ENCODE measurements around the gene SFI1. TPM values are rescaled to one million over a fixed set of nuclear protein-coding genes. Genes with fewer than 3 reads are reported as not detected.
"Not testable (repeated sequence)": the region's sequence is repeated elsewhere in the genome, so short reads cannot be mapped to it uniquely, and the experiment has no call there.

SFI1 gene
- total RNA-seq, 1 donor from 2014 or later = 7.6 TPM

GRCh38 chr22:31629741-31630184 lies 133.4 kb downstream of the SFI1 start:
- ATAC-seq (no peak), DNase-seq (ENCODE audit: low spot score) (no peak)

- peak; percentile 54 for ATAC-seq
Measured at GRCh38 chr22:31630331-31631329, 134.3 kb downstream of the SFI1 start.

GRCh38 chr22:31631436-31631835 lies 135.1 kb downstream of the SFI1 start:
- DNase-seq (ENCODE audit: low spot score) (no peak), ATAC-seq (no peak)

More at GRCh38 chr22:31630331-31631329, 134.3 kb downstream of the SFI1 start:
- peak; percentile 66 for DNase-seq (ENCODE audit: low spot score)

GRCh38 chr22:31635638-31636306 lies 139.4 kb downstream of the SFI1 start:
- DNase-seq (ENCODE audit: low spot score) (peak; percentile 76), ATAC-seq (peak; percentile 79)

- DNase-seq (ENCODE audit: low spot score) (no peak), ATAC-seq (no peak)
Measured at GRCh38 chr22:31637447-31637890, 141.1 kb downstream of the SFI1 start.

GRCh38 chr22:31637891-31638618 lies 141.7 kb downstream of the SFI1 start:
- no peak for DNase-seq (ENCODE audit: low spot score)
- ATAC-seq = peak; percentile 3

- ATAC-seq (no peak), DNase-seq (ENCODE audit: low spot score) (no peak)
Measured at GRCh38 chr22:31639436-31640039, 143.2 kb downstream of the SFI1 start.

GRCh38 chr22:31646186-31647019 lies 150.1 kb downstream of the SFI1 start:
- no peak for ATAC-seq

GRCh38 chr22:31647066-31647465 lies 150.7 kb downstream of the SFI1 start:
- no peak for DNase-seq (ENCODE audit: low spot score)
- no peak for ATAC-seq

More at GRCh38 chr22:31646186-31647019, 150.1 kb downstream of the SFI1 start:
- no peak for DNase-seq (ENCODE audit: low spot score)

GRCh38 chr22:31647523-31648320 lies 151.4 kb downstream of the SFI1 start:
- ATAC-seq (no peak), DNase-seq (ENCODE audit: low spot score) (no peak)

- peak; percentile 55 for ATAC-seq
- no peak for DNase-seq (ENCODE audit: low spot score)
Measured at GRCh38 chr22:31650391-31650790, 154.1 kb downstream of the SFI1 start.

GRCh38 chr22:31651664-31652063 lies 155.3 kb downstream of the SFI1 start:
- ATAC-seq = no peak
- DNase-seq (ENCODE audit: low spot score) = no peak

- DNase-seq (ENCODE audit: low spot score) = no peak
- ATAC-seq = no peak
Measured at GRCh38 chr22:31652088-31652487, 155.8 kb downstream of the SFI1 start.

GRCh38 chr22:31652911-31653684 lies 156.8 kb downstream of the SFI1 start:
- ATAC-seq (no peak), DNase-seq (ENCODE audit: low spot score) (no peak)

GRCh38 chr22:31653944-31654343 lies 157.6 kb downstream of the SFI1 start:
- DNase-seq (ENCODE audit: low spot score) (no peak), ATAC-seq (no peak)

GRCh38 chr22:31654408-31654807 lies 158.1 kb downstream of the SFI1 start:
- DNase-seq (ENCODE audit: low spot score) (no peak), ATAC-seq (no peak)

- ATAC-seq = no peak
- DNase-seq (ENCODE audit: low spot score) = no peak
Measured at GRCh38 chr22:31659246-31659645, 162.9 kb downstream of the SFI1 start.

GRCh38 chr22:31660860-31661341 lies 164.6 kb downstream of the SFI1 start:
- not testable (repeated sequence) for ATAC-seq; DNase-seq (ENCODE audit: low spot score)
